RWPE1 (cell line): ENCODE results near the gene PRSS21.
A peak's percentile ranks its signal among the peaks of the same experiment; 100 is the strongest.

Experiments
- CTCF ChIA-PET: fragments of 350-600 bp; sonication (Branson Sonifier 250); formaldehyde crosslinking; extraction: SDS; loops from one replicate; lab custom pipeline; 2021; lab: Yijun Ruan, JAX
- POLR2A ChIA-PET: fragments of 400-600 bp; formaldehyde crosslinking; extraction: SDS; loops from one replicate; lab custom pipeline; 2020; ENCODE audit warnings: antibody characterized with exemption; ENCODE audit not compliant: low non-redundant PET; lab: Yijun Ruan, JAX
- DNase-seq: peaks from one replicate; pipeline ENCODE4 v3.0.0; 2012; ENCODE audit warnings: low spot score
- H3K27ac ChIP-seq: fragments of 450-650 bp; 2 replicates; pipeline ENCODE4 v1.5.1; 2017
- TF ChIP-seq, protein P1 (sequence below): fragments of 450-650 bp; conservative IDR thresholded peaks from 2 replicates; pipeline ENCODE4 v1.5.1; 2017; ENCODE audit warnings: low read depth, mild to moderate bottlenecking

The PRSS21 gene

DNA sequence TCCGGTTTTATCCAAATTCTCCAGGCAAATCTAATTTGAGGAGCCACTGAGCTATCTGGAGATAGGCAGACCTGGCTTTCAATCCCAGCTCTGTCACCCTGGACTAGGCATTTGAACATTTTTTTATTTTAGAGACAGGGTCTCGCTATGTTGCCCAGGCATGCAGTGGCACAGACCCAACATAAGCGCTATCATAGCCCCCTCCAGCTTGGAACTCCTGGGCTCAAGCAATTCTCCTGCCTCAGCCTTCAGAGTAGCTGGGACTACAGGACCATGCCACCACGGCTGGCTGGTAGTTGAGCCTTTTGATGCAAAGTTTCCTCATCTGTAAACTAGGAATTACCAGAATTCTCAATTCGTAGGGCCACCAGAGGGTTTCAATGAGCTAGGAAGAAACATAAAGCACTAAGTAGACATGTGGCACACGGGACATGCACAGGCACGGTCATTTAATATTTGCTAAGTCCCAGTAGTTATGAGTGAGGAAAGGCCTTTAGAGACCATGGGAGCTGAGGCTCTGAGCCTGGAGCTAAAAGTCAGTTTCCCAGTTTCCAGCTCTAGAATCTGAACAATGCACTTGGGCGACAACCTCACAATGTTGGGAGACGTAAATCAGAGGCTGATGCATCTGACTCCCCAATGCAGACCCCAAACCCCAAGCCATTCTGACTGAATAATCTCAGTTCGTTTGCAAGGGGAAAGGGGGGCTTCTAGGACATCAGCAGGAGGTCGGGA lies 41.1 kb upstream of the PRSS21 start:
- ChIA-PET POLR2A (no interaction called here), CTCF (no interaction called here)
- no peak for DNase-seq
- TF ChIP-seq, protein P1, sequence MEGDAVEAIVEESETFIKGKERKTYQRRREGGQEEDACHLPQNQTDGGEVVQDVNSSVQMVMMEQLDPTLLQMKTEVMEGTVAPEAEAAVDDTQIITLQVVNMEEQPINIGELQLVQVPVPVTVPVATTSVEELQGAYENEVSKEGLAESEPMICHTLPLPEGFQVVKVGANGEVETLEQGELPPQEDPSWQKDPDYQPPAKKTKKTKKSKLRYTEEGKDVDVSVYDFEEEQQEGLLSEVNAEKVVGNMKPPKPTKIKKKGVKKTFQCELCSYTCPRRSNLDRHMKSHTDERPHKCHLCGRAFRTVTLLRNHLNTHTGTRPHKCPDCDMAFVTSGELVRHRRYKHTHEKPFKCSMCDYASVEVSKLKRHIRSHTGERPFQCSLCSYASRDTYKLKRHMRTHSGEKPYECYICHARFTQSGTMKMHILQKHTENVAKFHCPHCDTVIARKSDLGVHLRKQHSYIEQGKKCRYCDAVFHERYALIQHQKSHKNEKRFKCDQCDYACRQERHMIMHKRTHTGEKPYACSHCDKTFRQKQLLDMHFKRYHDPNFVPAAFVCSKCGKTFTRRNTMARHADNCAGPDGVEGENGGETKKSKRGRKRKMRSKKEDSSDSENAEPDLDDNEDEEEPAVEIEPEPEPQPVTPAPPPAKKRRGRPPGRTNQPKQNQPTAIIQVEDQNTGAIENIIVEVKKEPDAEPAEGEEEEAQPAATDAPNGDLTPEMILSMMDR = no peak
- H3K27ac ChIP-seq = peak overlapping the region; percentile 93

DNA sequence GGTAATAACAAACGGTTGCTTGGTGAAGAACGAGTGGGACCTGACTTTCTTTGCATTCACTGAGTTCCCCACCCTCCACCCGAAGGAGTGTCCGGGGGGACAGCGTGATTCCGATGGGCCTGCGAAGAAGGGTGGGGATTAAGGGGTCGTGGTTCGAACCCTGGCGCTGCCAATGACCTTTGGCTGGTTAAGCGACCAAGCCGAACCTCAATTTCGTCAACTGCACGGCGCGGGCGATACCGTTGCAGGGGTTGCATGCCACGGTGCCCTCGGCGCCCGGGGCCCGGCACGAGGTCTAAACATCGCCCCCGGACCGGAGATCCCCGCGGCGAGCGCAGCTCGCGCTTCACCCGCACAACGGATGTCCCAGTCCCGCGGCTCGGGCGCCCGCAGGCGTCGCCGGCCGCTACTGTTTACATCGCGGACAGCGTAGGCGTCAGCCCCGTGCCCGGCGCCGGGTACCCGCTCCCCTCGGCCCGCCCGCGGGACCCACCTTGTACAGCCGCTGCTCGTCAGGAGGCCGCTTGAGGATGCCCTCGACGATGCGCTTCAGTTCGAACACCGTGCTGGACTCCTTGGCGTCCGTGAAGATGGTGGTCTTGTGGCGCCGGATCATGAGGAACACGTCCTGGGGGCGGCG lies 40.4 kb upstream of the PRSS21 start:
- H3K27ac ChIP-seq = peak overlapping the region; percentile 93
- DNase-seq = no peak
- ChIA-PET POLR2A (interaction anchor here (0.6 to 2.0 kb wide), 2 partner anchors 8 to 37 kb away, joined by 3 to 5 read pairs; no protein-coding TSS in a partner anchor), CTCF (no interaction called here)
- TF ChIP-seq, protein P1 = no peak

DNA sequence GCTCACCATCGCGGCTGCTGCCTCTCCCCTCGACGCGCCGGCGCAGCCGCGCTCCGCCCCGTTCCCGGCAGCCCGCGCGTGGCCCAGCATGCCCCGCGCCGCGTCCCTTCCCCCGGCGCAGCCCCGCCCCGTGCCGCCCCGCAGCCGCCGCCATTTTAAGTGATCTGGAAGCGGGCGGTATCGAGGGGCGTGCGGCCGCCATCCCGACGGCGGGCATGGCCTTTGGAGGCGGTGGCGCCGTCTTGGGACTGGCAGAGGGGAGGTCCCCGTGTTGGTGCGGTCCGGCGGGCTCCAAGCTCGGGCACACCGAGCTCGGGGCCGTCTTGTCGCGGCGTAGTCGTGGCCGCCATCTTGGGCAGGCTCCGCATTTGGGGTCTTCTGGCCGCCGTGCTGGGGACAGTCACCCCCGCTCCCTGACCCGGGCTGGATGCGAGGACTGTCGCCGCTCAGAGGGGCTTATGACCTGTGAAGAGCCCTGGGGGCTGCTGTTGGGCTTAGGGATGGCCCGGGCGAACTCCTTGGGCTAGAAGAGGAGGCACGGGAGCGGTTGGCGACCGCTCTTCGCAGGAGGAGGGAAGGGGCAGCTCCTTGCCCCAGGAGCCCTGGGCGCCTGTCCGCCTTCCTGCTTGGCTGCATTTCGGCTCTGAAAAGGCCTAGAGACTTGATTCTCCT lies 39.7 kb upstream of the PRSS21 start, which contains the start of gene ELOB:
ELOB (minus strand) TSS at position 50 of the 672 bp plus-strand sequence; CDS start at position 9, 41 bp downstream.
- ChIA-PET CTCF (interaction anchor here (0.6 to 1.4 kb wide), 2 partner anchors 20 to 91 kb away, joined by 4 to 9 read pairs; no protein-coding TSS in a partner anchor), POLR2A (interaction anchor here (0.6 to 2.2 kb wide), 4 partner anchors 9 to 81 kb away, joined by 3 to 11 read pairs (median 4); no protein-coding TSS in a partner anchor)
- TF ChIP-seq, protein P1 = no peak
- peak within 1 kb of the TSS; percentile 93 for H3K27ac ChIP-seq
- peak; percentile 92 for DNase-seq

DNA sequence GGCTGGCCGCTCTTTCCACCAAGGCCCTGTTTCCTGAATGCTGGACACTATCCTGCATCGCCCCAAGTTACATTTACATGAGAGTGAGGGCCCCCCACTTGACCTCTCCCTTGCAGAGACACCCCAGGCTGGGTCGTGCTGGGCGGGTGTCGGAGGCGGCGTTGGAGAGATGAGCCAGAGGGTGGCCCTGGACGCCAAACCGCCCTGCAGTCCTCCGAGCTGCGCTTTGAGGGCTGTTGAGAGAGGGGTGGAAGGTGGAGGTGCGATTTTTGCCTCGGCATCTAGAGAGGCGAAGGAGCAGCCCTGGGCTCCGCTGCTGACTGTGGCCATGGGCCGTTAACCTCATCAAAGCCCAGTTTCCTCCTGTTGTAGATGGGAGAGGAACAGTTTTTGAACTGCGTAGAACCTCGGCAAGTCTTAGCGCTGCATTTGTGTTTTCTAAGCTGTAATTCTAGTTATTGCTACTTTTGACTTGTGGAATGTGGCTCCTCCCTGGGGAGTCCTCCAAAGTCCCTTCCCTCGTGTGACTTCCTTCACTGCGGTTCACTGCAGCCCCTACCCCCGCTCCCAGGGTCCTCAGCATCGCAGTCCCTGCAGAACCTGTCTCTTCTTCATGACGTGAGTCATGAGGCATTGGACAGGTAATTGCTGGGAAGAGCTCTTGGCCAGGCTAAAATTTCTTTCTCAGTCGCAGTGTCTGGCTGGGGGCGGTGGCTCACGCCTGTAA lies 39.0 kb upstream of the PRSS21 start:
- peak overlapping the region; percentile 93 for H3K27ac ChIP-seq
- ChIA-PET CTCF (interaction anchor here (0.6 to 1.4 kb wide), 5 partner anchors 20 to 434 kb away, joined by 3 to 9 read pairs (median 4); no protein-coding TSS in a partner anchor), POLR2A (interaction anchor here (1.0 to 2.2 kb wide), 5 partner anchors 9 to 91 kb away, joined by 3 to 11 read pairs (median 4); no protein-coding TSS in a partner anchor)
- DNase-seq = no peak
- TF ChIP-seq, protein P1 = no peak

DNA sequence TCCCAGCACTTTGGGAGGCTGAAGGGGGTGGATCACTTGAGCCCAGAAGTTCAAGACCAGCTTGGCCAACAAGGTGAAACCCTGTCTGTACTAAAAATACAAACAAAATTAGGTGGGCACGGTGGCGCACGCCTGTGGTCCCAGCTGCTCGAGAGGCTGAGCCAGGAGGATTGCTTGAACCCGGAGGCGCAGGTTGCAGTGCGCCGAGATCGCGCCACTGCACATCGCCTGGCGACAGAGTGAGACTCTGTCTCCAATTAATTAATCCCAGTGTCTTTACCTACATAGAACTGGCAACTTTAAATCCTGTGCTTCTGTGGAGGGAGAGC lies 38.4 kb upstream of the PRSS21 start:
- DNase-seq = no peak
- ChIA-PET POLR2A (interaction anchor here (1.0 to 2.2 kb wide), 5 partner anchors 10 to 90 kb away, joined by 3 to 11 read pairs (median 4); no protein-coding TSS in a partner anchor), CTCF (interaction anchor here (0.6 to 1.4 kb wide), 4 partner anchors 29 to 434 kb away, joined by 3 to 9 read pairs (median 4); no protein-coding TSS in a partner anchor)
- TF ChIP-seq, protein P1 = no peak
- H3K27ac ChIP-seq = peak overlapping the region; percentile 93
